ENCODE results near the gene AHRR.
"Not testable (repeated sequence)": the region's sequence is repeated elsewhere in the genome, so short reads cannot be mapped to it uniquely, and the experiment has no call there.

The AHRR gene

DNA sequence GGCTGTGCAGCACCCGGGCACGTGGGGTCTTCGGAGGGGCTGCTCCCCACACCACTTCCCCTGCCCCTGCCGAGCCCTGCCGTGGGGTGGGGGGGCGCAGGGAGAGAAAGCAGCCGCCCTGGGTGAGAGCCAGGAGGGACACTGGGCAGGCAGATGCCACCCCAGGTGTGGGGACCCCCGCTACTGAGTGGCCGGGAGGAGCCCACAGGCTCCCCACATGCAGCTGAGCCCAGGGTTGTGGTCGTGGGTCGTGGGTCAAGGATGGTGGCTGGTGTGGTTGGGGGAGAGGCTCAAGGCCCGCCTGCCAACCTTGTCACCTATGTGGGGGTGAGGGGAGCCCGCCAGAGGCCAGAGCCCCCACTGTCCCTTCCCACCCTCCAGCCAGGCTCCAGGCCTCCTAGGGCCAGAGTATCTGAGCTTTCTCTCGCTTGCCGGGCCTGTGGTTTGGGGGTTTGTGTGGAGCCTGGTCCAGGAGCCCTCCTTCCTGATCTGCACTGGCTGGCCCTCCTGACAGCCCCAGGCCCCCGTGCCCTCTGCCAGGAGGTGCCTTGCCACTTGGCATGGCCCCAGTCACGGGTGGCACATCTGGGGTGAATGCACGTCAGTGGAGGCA, 157.0 kb downstream of the AHRR start:
- DNase-seq = no peak

- no peak for DNase-seq
Observed at GRCh38 chr5:478982-479535, 157.5 kb downstream of the AHRR start.

DNA sequence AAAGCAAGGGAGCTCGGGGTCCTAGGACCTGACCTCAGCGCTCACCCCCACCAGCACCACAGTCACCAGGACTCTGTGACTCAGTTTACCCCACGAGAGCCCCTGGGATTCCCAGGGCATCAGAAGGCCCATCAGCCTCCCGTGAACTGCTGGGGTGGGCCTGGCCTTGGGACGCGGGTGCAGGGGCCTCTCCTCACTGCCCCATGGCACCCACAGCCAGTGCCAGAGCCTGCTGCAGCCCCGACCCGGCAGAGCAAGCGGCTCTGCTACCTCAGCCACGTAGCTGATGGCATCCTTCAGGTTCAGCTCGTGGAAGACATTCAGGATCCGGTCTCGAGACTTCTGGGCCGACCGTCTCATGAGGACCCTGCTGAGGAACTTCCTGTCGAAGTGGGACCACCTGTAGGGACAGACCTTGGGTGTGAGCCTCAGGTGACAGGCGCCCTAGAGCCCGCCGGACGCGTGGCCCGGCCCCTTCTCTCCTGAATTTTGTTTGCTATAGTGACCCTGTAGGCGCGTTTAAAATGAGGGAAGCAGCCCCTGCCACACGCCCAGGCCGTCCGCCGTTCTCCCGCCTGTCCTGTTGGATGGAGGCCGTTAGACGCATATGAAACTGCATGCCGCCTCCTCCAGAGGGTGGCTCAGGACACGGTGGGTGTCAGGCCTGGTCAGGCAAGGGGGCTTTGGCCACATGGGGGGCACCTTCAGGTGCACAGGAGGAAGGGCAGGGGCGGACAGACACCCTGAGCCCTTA, 158.2 kb downstream of the AHRR start:
- no peak for DNase-seq

DNA sequence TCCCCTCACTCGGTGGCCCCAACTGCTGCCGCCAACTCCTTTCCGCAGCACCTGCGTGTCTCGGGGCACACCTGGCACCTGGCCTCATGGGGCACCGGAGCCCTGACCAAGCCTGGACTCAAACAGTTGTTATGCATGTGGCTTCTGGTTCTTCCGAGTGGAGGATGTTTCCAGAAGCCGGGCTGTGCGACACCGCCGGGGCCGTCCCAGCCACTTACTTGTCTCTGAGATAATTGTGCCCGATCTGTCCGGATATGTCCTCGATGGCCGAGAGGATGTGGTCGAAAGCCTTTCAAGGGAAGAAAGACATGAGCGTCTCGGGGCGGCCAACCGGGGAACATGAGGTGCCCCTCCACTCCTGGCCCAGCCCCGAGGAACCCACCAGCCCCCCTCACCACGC, 159.8 kb downstream of the AHRR start:
- no peak for DNase-seq

- DNase-seq = no peak
Observed at GRCh38 chr5:482021-482420, 160.5 kb downstream of the AHRR start.

GRCh38 chr5:482506-482905, 161.0 kb downstream of the AHRR start:
- DNase-seq = no peak

GRCh38 chr5:483011-483410, 161.5 kb downstream of the AHRR start:
- DNase-seq = no peak

- no peak for DNase-seq
Observed at GRCh38 chr5:483434-484140, 162.1 kb downstream of the AHRR start.

DNA sequence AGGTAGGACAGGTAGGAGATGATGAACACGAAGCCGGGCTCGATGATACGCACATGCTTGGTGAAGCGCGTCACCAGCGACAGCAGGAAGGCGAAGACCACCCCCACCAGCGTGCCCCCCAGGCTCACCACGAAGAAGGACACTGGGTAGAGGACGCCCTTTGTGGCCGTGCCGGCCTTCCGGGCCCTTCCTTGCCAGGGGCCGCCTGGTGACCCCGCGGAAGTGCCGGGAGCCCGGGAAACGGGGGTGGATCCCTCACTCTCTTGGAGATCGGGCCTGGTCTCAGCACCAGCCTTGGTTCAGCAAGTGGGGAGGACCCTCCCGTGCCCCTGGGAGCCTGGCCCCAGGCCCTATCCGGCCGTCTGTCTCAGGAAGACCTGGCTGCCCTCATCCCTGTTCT, 163.0 kb downstream of the AHRR start:
- DNase-seq = no peak

GRCh38 chr5:485113-485945, 163.8 kb downstream of the AHRR start:
- DNase-seq = no peak

GRCh38 chr5:485946-486491, 164.5 kb downstream of the AHRR start:
- DNase-seq = no peak

DNA sequence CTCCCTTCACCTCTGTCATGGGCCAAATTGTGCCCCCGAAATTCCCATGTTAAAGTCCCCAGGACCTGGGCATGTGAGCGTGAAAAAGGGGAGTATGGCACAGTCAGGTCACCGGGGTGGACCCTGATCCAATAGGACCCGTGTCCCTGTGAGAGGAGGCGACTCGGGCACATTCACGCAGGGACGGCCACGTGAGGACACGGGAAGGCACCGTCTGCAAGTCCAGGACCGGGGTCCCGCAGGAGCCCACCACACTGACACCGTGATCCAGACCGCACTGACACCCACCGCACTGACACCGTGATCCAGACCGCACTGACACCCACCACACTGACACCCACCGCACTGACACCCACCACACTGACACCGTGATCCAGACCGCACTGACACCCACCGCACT, 165.1 kb downstream of the AHRR start:
- DNase-seq = not testable (repeated sequence)

Data from NCI-H187 (cell line).